ENCODE data around the gene CENPT.

DNA sequence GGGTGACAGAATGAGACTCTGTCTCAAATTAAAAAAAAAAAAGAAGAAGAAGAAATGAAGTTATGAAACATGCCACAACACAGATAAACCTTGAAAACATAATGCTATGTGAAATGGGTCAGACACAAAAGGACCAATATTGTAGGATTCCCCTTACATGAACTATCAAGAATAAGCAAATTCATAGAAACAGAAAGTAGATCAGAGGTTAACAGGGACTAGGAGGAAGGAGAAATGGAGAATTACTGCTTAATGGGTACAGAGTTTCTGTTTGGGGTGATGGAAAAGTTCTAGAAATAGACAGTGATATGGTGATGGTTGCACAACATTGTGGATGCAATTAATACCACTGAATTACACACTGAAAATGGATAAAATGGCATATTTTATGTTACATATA, 57.4 kb downstream of the CENPT start:
- TF ChIP-seq, protein P1, sequence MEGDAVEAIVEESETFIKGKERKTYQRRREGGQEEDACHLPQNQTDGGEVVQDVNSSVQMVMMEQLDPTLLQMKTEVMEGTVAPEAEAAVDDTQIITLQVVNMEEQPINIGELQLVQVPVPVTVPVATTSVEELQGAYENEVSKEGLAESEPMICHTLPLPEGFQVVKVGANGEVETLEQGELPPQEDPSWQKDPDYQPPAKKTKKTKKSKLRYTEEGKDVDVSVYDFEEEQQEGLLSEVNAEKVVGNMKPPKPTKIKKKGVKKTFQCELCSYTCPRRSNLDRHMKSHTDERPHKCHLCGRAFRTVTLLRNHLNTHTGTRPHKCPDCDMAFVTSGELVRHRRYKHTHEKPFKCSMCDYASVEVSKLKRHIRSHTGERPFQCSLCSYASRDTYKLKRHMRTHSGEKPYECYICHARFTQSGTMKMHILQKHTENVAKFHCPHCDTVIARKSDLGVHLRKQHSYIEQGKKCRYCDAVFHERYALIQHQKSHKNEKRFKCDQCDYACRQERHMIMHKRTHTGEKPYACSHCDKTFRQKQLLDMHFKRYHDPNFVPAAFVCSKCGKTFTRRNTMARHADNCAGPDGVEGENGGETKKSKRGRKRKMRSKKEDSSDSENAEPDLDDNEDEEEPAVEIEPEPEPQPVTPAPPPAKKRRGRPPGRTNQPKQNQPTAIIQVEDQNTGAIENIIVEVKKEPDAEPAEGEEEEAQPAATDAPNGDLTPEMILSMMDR (IDR thresholded peaks at IDR 0.05): no peak
- TF ChIP-seq POLR2A (IDR thresholded peaks at IDR 0.05): no peak

All from body of pancreas (tissue), 4 donors.